ENCODE results near the gene POU2F2.

The POU2F2 gene

DNA sequence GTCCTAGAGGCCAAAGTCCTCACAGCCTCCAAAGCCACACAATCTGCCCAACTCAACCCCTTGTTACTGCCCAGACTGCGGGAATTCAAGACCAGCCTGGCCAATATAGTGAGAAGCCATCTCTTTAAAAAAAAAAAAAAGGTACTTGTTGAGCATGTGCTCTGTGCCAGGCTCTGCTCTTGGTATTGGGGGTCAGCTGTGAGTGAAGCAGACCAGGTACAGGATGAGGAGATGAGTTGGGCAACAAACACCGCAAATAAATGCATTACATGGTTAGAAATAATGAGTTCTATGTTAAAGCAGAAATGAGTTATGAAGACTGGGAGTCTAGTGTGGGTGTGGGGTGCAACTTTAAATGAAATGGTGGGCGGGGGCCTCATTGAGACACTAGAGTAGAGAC lies 72.1 kb downstream of the POU2F2 start:
- H3K4me3 ChIP-seq (ENCODE audit: low read depth, low read length), result no peak overlapping the region
- DNase-seq (ENCODE audit: low read depth), result no peak
- TF ChIP-seq, protein P1, sequence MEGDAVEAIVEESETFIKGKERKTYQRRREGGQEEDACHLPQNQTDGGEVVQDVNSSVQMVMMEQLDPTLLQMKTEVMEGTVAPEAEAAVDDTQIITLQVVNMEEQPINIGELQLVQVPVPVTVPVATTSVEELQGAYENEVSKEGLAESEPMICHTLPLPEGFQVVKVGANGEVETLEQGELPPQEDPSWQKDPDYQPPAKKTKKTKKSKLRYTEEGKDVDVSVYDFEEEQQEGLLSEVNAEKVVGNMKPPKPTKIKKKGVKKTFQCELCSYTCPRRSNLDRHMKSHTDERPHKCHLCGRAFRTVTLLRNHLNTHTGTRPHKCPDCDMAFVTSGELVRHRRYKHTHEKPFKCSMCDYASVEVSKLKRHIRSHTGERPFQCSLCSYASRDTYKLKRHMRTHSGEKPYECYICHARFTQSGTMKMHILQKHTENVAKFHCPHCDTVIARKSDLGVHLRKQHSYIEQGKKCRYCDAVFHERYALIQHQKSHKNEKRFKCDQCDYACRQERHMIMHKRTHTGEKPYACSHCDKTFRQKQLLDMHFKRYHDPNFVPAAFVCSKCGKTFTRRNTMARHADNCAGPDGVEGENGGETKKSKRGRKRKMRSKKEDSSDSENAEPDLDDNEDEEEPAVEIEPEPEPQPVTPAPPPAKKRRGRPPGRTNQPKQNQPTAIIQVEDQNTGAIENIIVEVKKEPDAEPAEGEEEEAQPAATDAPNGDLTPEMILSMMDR (IDR thresholded peaks at IDR 0.05; ENCODE audit: insufficient read depth, low read depth, low read length, missing control alignments), result no peak

DNA sequence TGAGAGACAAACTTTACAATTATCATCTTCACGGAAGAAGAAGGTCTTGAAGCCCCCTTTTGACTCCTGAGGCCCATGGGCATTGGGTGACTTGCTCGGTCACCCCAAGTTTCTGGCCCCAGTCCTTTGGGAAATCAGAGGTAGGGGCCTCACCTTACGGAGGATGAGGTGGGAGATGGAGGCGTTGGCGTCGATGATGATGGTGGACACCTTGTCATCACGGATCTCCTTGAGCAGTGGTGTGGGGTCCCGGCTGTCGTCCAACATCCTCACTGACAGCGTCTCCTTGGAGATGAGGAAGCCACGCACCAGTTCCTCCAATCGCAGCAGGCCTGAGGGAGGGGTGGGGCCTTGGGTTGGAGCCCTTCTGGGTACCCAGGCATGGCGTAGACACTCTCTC lies 73.0 kb downstream of the POU2F2 start:
- no peak overlapping the region for H3K4me3 ChIP-seq (ENCODE audit: low read depth, low read length)
- TF ChIP-seq, protein P1 (IDR thresholded peaks at IDR 0.05; ENCODE audit: insufficient read depth, low read depth, low read length, missing control alignments), result no peak
- DNase-seq (ENCODE audit: low read depth), result no peak

GRCh38 chr19:42057846-42058245 lies 74.4 kb downstream of the POU2F2 start:
- H3K4me3 ChIP-seq (ENCODE audit: low read depth, low read length), result no peak overlapping the region
- DNase-seq (ENCODE audit: low read depth), result no peak
- TF ChIP-seq, protein P1 (IDR thresholded peaks at IDR 0.05; ENCODE audit: insufficient read depth, low read depth, low read length, missing control alignments), result no peak

- TF ChIP-seq, protein P1 (IDR thresholded peaks at IDR 0.05; ENCODE audit: insufficient read depth, low read depth, low read length, missing control alignments), result no peak
- no peak for DNase-seq (ENCODE audit: low read depth)
- H3K4me3 ChIP-seq (ENCODE audit: low read depth, low read length), result no peak overlapping the region
These were observed 78.0 kb downstream of the POU2F2 start for GRCh38 chr19:42054205-42054604.

DNA sequence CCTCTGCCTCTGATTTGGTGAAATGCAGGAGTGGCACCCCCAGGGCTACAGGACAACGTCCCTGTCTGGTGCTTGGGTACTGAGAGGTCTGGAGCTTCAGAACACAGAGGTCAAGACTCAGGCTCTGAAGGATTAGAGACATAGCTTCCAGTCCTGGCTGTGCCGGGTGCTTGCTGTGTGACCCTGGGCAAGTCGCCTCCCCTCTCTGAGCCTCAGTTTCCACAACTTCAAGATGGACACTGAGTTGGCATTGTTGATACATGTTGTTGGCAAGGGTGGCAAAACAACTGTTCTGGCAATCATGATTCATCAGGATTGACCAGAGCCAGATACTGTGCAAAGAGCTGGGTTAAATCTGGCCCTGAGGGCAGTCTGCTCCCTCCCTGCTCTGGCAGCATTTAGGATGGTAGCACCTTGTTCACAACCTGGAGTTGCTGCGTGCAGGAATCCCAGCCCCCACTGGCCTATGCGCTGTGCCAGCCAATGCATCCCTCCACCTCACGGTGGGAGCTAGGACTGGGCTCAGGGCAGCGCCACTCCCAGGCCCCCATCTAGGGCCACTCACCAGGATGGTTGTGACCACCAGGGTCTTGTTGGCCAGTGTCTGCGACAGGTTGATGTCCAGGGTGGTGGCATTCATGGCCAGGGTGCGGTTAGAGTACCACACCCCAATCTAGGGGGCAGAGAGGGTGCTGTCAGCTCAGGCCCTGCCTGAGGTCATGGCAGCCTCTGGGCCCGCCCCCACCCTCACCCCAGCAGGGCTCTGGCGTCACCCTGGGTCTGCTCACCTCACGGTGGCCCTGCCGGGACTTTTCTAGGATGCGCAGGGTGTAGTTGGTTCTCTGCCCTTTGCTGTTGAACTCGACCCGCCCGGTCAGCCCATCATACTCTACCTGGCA lies 79.0 kb downstream of the POU2F2 start:
- TF ChIP-seq, protein P1 (IDR thresholded peaks at IDR 0.05; ENCODE audit: insufficient read depth, low read depth, low read length, missing control alignments), result no peak
- no peak overlapping the region for H3K4me3 ChIP-seq (ENCODE audit: low read depth, low read length)
- no peak for DNase-seq (ENCODE audit: low read depth)

GRCh38 chr19:42052241-42052863 lies 79.9 kb downstream of the POU2F2 start:
- H3K4me3 ChIP-seq (ENCODE audit: low read depth, low read length), result no peak overlapping the region
- no peak for DNase-seq (ENCODE audit: low read depth)
- TF ChIP-seq, protein P1 (IDR thresholded peaks at IDR 0.05; ENCODE audit: insufficient read depth, low read depth, low read length, missing control alignments), result no peak
